Ishikawa (cell line): ENCODE results near the gene NT5C.

Source experiments
- EP300 ChIP-seq: IDR thresholded peaks from 2 replicates; pipeline ENCODE4 v1.6.1; 2012; ENCODE audit warnings: borderline replicate concordance
- MAX ChIP-seq: IDR thresholded peaks from 2 replicates; pipeline ENCODE4 v1.6.1; 2012
- RAD21 ChIP-seq: IDR thresholded peaks from 2 replicates; pipeline ENCODE4 v1.6.1; 2012; ENCODE audit warnings: low read depth
- REST ChIP-seq: IDR thresholded peaks from 2 replicates; pipeline ENCODE4 v1.6.1; 2012; ENCODE audit warnings: low read depth, mild to moderate bottlenecking
- TAF1 ChIP-seq: IDR thresholded peaks from 2 replicates; pipeline ENCODE4 v1.6.1; 2012; ENCODE audit warnings: low read depth, mild to moderate bottlenecking
- TCF12 ChIP-seq: IDR thresholded peaks from 2 replicates; pipeline ENCODE4 v1.6.1; 2012; ENCODE audit warnings: low read depth
- TEAD4 ChIP-seq: IDR thresholded peaks from 2 replicates; pipeline ENCODE4 v1.6.1; 2012
- YY1 ChIP-seq: IDR thresholded peaks from 2 replicates; pipeline ENCODE4 v1.6.1; 2012; ENCODE audit warnings: low read depth

GRCh38 chr17:75168998-75169397 lies 37.5 kb upstream of the NT5C start:
- TF ChIP-seq TEAD4, result no peak
- TF ChIP-seq TAF1, result no peak
- no peak for TF ChIP-seq RAD21
- no peak for TF ChIP-seq EP300
- no peak for TF ChIP-seq REST
- TF ChIP-seq TCF12, result no peak
- no peak for TF ChIP-seq MAX
- no peak for TF ChIP-seq YY1
